ENCODE measurements around the gene GJD4.

The GJD4 gene

DNA sequence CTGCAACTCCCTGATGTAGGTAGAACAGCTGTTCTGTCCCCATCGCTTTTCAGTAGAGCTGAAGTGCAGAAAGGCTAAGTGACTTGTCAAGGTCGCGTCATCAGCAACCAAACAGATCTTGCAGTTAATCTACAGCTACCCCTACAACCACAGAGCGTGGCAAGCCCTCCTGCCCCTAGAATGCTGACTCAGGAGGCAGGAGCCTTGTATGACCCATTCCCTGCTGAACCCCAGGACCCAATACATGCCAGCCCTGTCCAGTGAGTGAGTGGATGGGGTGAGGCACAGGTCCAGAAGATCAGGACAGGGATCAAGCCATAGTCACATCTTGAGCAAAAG, 26.6 kb upstream of the GJD4 start:
- TF ChIP-seq CTCF (IDR thresholded peaks at IDR 0.05; ENCODE audit: extremely low read depth, missing control alignments), result no peak
- DNase-seq (ENCODE audit: low spot score), result no peak

- DNase-seq (ENCODE audit: low spot score), result no peak
- no peak for TF ChIP-seq CTCF (IDR thresholded peaks at IDR 0.05; ENCODE audit: extremely low read depth, missing control alignments)
Observed at GRCh38 chr10:35579116-35579515, 26.0 kb upstream of the GJD4 start.

DNA sequence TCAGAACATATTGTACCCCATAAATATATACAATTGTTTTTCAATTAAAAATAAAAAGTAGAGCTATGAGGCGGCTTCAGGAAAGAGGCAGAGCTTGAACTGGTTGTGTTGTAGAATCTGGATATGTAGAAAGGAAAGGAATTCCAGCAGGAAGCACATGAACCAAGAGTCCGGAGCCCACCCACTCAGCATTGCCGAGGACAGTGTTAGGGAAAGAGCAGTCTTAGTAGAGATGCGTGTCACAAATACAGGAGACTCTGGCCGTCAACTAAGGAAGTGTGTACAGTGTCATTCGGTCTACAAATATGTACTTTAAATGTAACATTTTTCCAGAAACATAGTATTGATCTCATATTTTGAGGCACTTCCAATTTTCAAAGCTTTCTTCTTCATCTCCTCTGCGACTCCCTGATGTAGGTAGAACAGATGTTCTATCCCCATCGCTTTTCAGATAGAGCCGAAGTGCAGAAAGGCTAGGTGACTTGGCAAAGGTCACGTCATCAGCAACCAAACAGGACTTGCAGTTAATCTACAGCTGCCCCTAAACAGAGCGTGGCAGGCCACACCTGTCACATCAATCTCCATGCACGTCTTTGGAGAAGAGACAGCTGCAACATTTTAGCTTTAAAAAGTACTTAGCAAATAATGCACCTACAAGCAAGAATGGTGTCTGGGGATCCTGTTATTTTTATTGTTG, 25.3 kb upstream of the GJD4 start:
- DNase-seq (ENCODE audit: low spot score), result no peak
- no peak for TF ChIP-seq CTCF (IDR thresholded peaks at IDR 0.05; ENCODE audit: extremely low read depth, missing control alignments)

GRCh38 chr10:35580423-35580770, 24.7 kb upstream of the GJD4 start:
- no peak for DNase-seq (ENCODE audit: low spot score)
- no peak for TF ChIP-seq CTCF (IDR thresholded peaks at IDR 0.05; ENCODE audit: extremely low read depth, missing control alignments)

DNA sequence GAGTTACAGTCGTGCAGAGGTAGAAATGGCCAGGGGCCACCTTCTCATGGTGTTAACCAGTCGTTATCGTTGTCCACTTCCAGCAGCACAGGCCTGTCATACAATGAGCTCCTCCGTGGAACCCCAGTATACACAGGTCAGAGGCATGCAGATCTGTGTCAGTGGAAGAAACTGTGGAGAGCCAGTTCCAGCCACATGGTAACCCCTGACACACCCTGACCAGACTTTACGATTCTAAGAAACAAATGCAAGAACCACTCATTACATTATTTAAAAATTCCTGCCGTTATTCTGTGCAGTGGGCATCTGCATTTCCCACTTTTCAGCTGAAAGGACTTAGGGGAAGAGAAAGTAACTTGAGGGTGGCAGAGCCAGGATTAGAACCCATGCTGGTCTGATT, 23.5 kb upstream of the GJD4 start:
- TF ChIP-seq CTCF (IDR thresholded peaks at IDR 0.05; ENCODE audit: extremely low read depth, missing control alignments), result no peak
- no peak for DNase-seq (ENCODE audit: low spot score)

- TF ChIP-seq CTCF (IDR thresholded peaks at IDR 0.05; ENCODE audit: extremely low read depth, missing control alignments), result no peak
- no peak for DNase-seq (ENCODE audit: low spot score)
Observed at GRCh38 chr10:35584946-35585345, 20.2 kb upstream of the GJD4 start.

DNA sequence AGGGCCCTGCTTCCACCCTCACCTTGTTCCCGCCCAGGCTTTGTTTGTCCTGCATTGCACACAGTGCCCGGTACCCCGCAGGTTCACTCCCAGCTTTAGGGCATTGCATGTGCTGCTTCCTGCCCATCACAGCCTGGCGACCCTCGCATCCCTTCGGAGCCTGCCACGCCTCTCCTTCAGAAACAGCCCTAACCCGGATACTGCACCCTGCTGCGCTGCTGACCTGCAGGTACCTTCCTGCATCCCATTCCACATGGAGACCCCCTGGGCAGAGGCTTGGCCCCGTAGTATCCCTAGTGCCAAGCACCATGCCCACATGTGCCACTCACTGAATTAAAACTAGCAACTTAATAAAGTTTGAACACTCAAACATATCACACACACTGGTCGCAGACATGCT, 19.8 kb upstream of the GJD4 start:
- TF ChIP-seq CTCF (IDR thresholded peaks at IDR 0.05; ENCODE audit: extremely low read depth, missing control alignments), result no peak
- DNase-seq (ENCODE audit: low spot score), result no peak
